Stimulated activated CD8-positive, alpha-beta memory T cell treated with anti-CD3 and anti-CD28 coated beads, Interleukin-12 subunit alpha, Interleukin-12 subunit beta, amount 100 ng/mL, for 4 hours (primary cell): Measurements from ENCODE around the gene DAB2.
"Not testable (repeated sequence)": the region's sequence is repeated elsewhere in the genome, so short reads cannot be mapped to it uniquely, and the experiment has no call there.

Source experiments
- DNase-seq: peaks from one replicate; pipeline ENCODE4 v3.0.0-alpha.2; 2020; ENCODE audit warnings: low read depth

The DAB2 gene

GRCh38 chr5:39420482-39421145, 4.2 kb downstream of the DAB2 start:
- no peak for DNase-seq

GRCh38 chr5:39419796-39420195, 5.0 kb downstream of the DAB2 start:
- no peak for DNase-seq

- DNase-seq = no peak
Observed at GRCh38 chr5:39417979-39418378, 6.8 kb downstream of the DAB2 start.

GRCh38 chr5:39415201-39415600, 9.6 kb downstream of the DAB2 start:
- no peak for DNase-seq

DNA sequence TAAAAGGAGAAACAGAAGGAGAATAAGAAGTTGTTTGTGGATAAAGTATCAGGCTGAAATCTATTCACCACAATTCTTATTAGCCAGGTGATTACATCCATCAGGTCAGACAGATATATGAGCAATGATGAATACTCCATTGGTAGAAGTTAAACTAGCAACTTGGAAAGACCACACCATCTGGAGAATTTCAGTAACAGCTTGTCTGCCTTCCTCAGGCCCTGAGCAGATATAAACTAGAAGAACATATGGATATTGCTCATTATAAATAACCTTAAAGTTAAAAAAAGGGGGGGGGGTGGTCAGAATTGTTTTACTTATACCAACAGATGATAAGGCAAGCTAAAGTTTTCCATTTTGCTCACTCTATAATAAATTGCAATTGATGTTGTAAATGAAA, 10.4 kb downstream of the DAB2 start:
- DNase-seq = no peak

DNA sequence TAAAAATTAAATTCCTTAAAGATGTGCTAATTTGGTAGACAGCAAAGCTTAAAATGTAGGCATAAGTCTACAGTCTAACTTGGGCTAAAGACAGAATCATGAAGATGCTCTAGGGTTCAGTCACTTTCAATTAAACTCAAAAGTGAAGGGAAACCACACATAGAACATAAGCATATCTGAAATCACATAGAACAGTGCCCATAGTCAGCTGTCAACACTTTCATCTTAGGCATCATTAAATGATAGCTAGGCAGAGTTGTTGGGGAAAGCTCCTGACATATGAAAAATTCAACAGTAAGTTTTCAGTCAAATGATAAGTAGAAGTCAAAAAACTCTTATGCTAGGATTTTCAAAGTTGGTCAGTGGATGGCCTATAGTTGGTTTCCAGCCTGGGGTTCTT, 11.0 kb downstream of the DAB2 start:
- DNase-seq = no peak

DNA sequence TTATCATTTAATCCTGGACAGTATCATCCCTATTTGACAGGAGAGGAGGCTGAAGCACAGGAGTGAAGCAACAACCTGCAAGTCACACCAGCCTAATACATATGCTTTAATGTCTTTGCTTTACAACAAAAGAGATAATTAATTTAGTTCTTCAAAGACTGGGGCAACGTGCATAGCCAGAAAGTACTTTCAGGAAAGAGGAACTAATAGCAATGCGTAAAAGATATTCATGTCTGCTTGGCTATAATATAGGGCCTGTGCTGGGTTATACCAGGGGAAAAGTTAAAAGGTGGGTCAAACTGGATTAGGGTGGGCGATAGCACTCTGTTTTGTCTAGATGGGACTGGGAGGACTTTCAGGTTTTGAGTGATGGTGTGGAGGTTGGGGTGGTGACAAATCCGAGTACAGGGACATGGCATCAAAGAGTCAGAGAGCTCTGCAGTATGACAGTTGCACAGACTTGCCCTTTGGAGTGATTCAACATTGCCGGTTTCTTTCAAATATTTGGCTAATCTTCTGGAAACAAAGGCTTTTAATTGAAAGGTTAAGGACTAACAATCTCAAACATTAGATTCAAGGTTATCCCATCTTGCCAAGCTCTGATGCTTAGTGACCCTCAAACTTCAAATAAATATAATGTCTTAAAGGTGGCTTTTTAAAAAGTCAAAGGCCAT, 11.9 kb downstream of the DAB2 start:
- DNase-seq = no peak

- no peak for DNase-seq
Observed at GRCh38 chr5:39411985-39412384, 12.8 kb downstream of the DAB2 start.

GRCh38 chr5:39411061-39411460, 13.7 kb downstream of the DAB2 start:
- no peak for DNase-seq

- no peak for DNase-seq
Observed at GRCh38 chr5:39409033-39409432, 15.7 kb downstream of the DAB2 start.

DNA sequence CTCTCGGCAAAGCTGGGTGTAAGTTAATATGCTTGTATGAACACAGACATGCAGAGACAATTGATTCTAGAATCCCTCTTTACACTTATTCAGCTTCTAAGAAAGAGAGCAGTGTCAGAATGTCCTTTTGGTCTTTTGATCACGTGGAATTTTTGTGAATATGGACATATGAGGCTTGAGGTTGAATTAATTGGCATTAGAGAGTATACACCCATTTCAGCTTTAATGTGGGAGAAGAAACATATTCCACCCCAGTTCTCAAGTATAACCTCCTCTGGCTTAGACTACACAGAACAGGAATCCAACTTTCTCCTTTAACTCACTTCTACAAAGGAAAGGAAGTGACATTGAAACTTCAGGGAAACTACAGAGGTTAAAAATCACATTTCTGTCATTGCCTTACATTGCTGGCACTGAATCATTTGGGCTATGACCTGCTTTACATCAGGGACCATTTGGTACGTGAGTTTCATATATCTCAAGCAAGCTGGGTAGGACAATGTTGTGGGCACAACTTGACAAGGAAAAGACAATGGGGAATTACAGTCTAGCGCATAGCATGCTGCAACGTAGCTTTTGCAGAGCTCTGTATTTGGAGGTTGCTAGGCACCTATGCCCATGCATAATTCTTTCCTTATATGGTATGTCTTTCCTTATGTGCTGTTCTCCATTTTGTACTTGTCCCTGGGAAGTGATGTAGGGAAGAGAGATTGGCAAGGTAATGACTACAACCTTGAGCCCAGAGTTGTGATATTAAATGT, 19.5 kb downstream of the DAB2 start:
- DNase-seq = no peak

GRCh38 chr5:39403761-39404160, 21.0 kb downstream of the DAB2 start:
- DNase-seq = not testable (repeated sequence)

DNA sequence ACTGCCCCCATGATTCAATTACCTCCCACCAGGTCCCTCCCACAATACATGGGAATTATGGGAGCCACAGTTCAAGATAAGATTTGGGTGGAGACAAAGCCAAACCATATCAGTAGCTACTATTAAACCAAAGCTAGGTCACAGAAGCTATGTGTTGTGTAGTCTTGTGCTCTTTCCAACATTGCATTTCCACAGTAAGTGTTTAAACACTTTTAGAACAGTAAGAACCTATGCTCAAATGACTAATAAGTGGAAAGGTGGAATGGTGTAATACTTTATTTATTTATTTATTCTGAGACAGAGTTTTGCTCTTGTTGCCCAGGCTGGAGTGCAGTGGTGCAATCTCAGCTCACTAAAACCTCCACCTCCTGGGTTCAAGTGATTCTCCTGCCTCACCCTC, 22.6 kb downstream of the DAB2 start:
- not testable (repeated sequence) for DNase-seq

- no peak for DNase-seq
Observed at GRCh38 chr5:39400713-39401578, 23.8 kb downstream of the DAB2 start.

GRCh38 chr5:39399135-39400036, 25.4 kb downstream of the DAB2 start:
- no peak for DNase-seq

DNA sequence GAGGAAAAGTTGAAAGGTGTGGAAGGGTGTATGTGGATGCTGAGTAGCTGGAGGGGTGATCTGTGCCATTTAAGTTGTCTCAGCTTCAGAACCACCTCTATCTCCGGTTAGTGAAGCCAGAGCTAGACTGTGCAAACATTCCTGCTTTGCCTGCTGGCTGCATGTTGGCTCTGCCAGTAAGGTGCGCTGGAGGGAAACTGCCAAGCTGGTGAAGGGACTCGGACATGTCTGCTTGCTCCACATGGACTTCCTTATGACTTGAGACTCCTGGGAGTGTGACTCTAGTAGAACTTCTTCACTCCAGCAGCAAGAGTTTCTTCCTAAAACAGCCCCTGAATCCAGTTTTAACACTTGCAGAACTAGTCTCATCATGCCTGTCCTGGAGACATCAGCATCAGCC, 27.9 kb downstream of the DAB2 start:
- DNase-seq = no peak

DNA sequence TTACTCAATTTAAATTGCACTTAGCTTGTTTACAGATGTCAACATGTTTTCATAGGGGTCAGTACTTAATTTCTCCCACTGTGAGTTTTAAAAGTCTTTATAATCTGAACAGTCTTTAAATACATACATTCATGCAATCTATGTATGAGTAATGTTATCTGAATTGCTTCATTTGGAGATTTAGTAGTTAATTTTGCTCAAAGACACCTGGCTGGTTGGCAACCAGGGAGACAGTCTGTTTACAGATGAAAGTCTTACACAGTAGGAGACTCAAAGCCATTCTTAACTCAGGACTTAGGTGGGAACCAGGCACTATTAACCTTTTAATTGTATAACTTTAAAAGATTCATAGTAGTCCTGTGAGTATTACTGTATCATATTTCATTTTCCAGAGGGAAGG, 29.3 kb downstream of the DAB2 start:
- DNase-seq = no peak

DNA sequence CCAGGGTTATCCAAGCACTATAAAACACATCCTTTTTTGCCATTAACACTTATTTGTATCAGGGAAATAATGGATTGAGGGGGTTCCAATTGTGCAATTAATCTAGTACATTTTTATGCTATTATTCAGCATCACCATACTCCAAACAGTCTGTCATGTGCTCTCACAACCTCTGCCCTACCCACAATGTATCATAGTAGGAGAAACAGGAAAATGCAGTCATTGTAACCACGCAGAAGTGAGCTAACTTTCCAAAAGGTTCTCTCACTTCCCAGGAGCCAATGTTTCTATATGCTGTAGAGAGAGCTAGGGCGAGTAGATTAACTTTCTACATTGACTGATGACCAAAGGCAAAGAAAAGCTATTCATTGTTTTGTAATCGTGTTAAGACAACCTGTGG, 29.8 kb downstream of the DAB2 start:
- DNase-seq = no peak

GRCh38 chr5:39390945-39391344, 33.8 kb downstream of the DAB2 start:
- no peak for DNase-seq

DNA sequence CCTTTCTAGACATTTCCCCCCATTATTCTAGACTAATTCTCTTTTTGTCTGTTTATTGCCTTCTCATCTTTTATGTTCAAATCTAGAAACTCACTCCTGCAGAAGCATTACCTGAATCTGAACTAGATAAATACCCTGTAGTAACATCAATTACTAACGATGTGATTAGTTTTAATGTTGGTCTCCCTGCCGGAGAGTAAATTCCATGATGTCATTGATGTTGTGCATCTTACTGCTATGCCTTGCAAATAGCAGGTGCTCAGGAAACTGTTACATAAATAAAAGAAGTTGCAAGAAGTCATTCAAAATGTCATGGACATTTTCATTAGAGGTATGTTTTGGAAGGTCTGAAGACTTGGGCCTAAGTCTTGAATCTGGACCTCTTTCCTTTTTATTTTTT, 37.5 kb downstream of the DAB2 start:
- no peak for DNase-seq

DNA sequence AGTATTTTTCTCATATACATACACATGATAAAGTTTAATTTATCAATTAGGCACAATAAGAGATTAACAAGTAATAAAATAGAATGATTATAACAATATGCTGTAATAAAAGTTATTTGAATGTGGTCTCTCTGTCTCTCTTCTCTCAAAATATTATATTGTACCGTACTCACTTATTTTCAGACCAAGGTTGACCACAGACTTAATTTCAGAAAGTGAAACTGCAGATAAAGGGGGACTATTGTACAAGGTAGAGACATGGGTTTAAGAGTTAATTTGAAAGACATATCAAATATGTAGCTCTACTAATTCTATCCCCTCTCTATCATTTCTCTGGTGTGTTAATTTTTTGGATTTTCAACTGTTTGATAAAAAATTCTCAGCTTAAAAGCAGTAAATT, 40.5 kb downstream of the DAB2 start:
- no peak for DNase-seq
